Prostate gland (tissue), 2 donors: ENCODE results near the gene AACS. TPM values are rescaled to one million over a fixed set of nuclear protein-coding genes. Genes with fewer than 3 reads are reported as not detected.

Experiments used
- DNase-seq: peaks from one replicate; pipeline ENCODE4 v3.0.0-alpha.2; 2019; ENCODE audit warnings: low spot score
- H3K27ac ChIP-seq, 2 donors: fragments of 200-600 bp; sonication (generic); 2 replicates each; pipeline ENCODE4 v1.5.1; 2017 to 2019
- H3K27me3 ChIP-seq: fragments of 200-600 bp; sonication (generic); replicated peaks from 2 replicates; pipeline ENCODE4 v1.5.1; 2019; ENCODE audit not compliant: insufficient read depth
- H3K36me3 ChIP-seq, 2 donors: fragments of 200-600 bp; sonication (generic); 1 replicate in 1 of 2; 2 replicates in 1 of 2; pipeline versions ENCODE4 v1.5.1 to v1.8.1; 2017 to 2019
- H3K4me1 ChIP-seq: fragments of 200-600 bp; sonication (generic); replicated peaks from 2 replicates; pipeline ENCODE4 v1.5.1; 2019
- H3K4me3 ChIP-seq, 2 donors: fragments of 200-600 bp; sonication (generic); 2 replicates each; pipeline ENCODE4 v1.5.1; 2017 to 2019
- H3K9me3 ChIP-seq: fragments of 200-600 bp; sonication (generic); 2 replicates; pipeline ENCODE4 v1.5.1; 2017
- CTCF ChIP-seq, 4 experiments: fragments of 200-600 bp in 2 of 4; fragments of 450-650 bp in 2 of 4; sonication (generic) in 2 of 4; IDR thresholded peaks; 1 replicate in 3 of 4; 2 replicates in 1 of 4; pipeline ENCODE4 v1.5.1; 2016 to 2019; ENCODE audit warnings: antibody characterized with exemption in 4 of 4, mild to moderate bottlenecking in 2 of 4, moderate library complexity in 2 of 4
- POLR2A ChIP-seq: fragments of 450-650 bp; IDR thresholded peaks from one replicate; pipeline ENCODE4 v1.6.1; 2016; ENCODE audit warnings: antibody characterized with exemption, mild to moderate bottlenecking
- POLR2AphosphoS5 ChIP-seq: sonication (generic); formaldehyde crosslinking; IDR thresholded peaks from one replicate; pipeline ENCODE4 v1.6.1; 2017; ENCODE audit warnings: antibody characterized with exemption
- WGBS: methylation state at CpG from one replicate; pipeline ENCODE4 v1.1.5; 2018; 5-methylcytosine and 5-hydroxymethylcytosine counted together
- intact Hi-C: fragments of 100-400 bp; cut with DNase I; formaldehyde crosslinking; loops from one replicate; pipeline ENCODE4 v1.14.2; 2022
- total RNA-seq, 2 donors: library from RNA; depleted of rRNA; stranded (reverse); fragments of >200 nt; gene quantifications; one replicate each; pipeline ENCODE4 v1.1.0, GENCODE V29; 2016

The AACS gene
- total RNA-seq, 2 donors from 2014 or later: 20.4 to 21.0 TPM

GRCh38 chr12:125120566-125120965 is 55.3 kb downstream of the AACS start:
- H3K36me3 ChIP-seq: peaks cover 4% of the 10 kb centered on the region in 2 donors

GRCh38 chr12:125121106-125121505 is 55.9 kb downstream of the AACS start:
- Histone ChIP-seq H3K27me3 (no peaks in the 10 kb centered on the region), H3K4me3 (no peak overlapping the region), H3K4me1 (no peaks in the 10 kb centered on the region), H3K36me3 (peaks cover 4% of the 10 kb centered on the region in 2 donors), H3K27ac (no peak overlapping the region), H3K9me3 (no peaks in the 10 kb centered on the region)
- TF ChIP-seq CTCF (IDR thresholded peaks at IDR 0.05) (no peak), POLR2A (no peak), POLR2AphosphoS5 (no peak)
- 94% methylated on average over 11 of the region's 14 CpGs for WGBS
- no peak for DNase-seq
- intact Hi-C loops: no loop called here

More at GRCh38 chr12:125120566-125120965, 55.3 kb downstream of the AACS start:
- Histone ChIP-seq H3K9me3 (no peaks in the 10 kb centered on the region), H3K27ac (no peak overlapping the region), H3K27me3 (no peaks in the 10 kb centered on the region), H3K4me3 (no peak overlapping the region), H3K4me1 (no peaks in the 10 kb centered on the region)
- no peak for DNase-seq
- WGBS: 90% methylated on average over 12 of the region's 12 CpGs
- TF ChIP-seq POLR2A (no peak), POLR2AphosphoS5 (no peak), CTCF (IDR thresholded peaks at IDR 0.05) (no peak)
- intact Hi-C loops: no loop called here

GRCh38 chr12:125122668-125123067 is 57.4 kb downstream of the AACS start:
- Histone ChIP-seq H3K36me3 (peaks cover 4% of the 10 kb centered on the region in 2 donors), H3K4me3 (no peak overlapping the region), H3K27me3 (no peaks in the 10 kb centered on the region), H3K4me1 (no peaks in the 10 kb centered on the region), H3K27ac (no peak overlapping the region), H3K9me3 (no peaks in the 10 kb centered on the region)
- intact Hi-C loops: no loop called here
- 90% methylated on average over 14 of the region's 14 CpGs for WGBS
- no peak for DNase-seq
- TF ChIP-seq CTCF (IDR thresholded peaks at IDR 0.05): no peak
- TF ChIP-seq POLR2A: no peak
- TF ChIP-seq POLR2AphosphoS5: no peak

- H3K4me1 ChIP-seq: no peaks in the 10 kb centered on the region
- WGBS: 65% methylated on average over 11 of the region's 11 CpGs
- no peak for TF ChIP-seq POLR2A
- no peak for TF ChIP-seq CTCF (IDR thresholded peaks at IDR 0.05)
- H3K27ac ChIP-seq: no peak overlapping the region
- no peaks in the 10 kb centered on the region for H3K9me3 ChIP-seq
- no peak overlapping the region for H3K4me3 ChIP-seq
- DNase-seq: no peak
- H3K36me3 ChIP-seq: peaks cover 0 to 4% of the 10 kb centered on the region in 2 donors
- intact Hi-C loops: no loop called here
- no peaks in the 10 kb centered on the region for H3K27me3 ChIP-seq
These were observed 59.2 kb downstream of the AACS start for GRCh38 chr12:125124320-125124966.

GRCh38 chr12:125125271-125125670 is 60.0 kb downstream of the AACS start:
- TF ChIP-seq CTCF (IDR thresholded peaks at IDR 0.05): no peak
- TF ChIP-seq POLR2AphosphoS5: no peak
- TF ChIP-seq POLR2A: no peak
- intact Hi-C loops: no loop called here
- no peaks in the 10 kb centered on the region for H3K9me3 ChIP-seq
- no peak for DNase-seq
- H3K27me3 ChIP-seq: no peaks in the 10 kb centered on the region
- no peak overlapping the region for H3K27ac ChIP-seq
- no peaks in the 10 kb centered on the region for H3K4me1 ChIP-seq
- peaks cover 0 to 4% of the 10 kb centered on the region in 2 donors for H3K36me3 ChIP-seq
- no peak overlapping the region for H3K4me3 ChIP-seq
- WGBS: 93% methylated on average over 4 of the region's 4 CpGs
